HCT116 (cell line): ENCODE measurements around the gene CHCHD10. TPM values are rescaled to one million over a fixed set of nuclear protein-coding genes. Genes with fewer than 3 reads are reported as not detected.

Source experiments
- ATAC-seq: fragments of 200-7000 bp; cut with Tn5 transposase; 2 replicates; pipeline ENCODE4 v1.9.1; 2020; ENCODE audit warnings: mild to moderate bottlenecking, moderate library complexity
- BruUV-seq: library from RNA; stranded (reverse); fragments of 400-500 nt; replicated peaks from 2 replicates; lab custom pipeline; 2021; lab: Mats Ljungman, UMichigan
- CTCF ChIA-PET: fragments of 300-600 bp; sonication (Branson Sonifier 250); formaldehyde crosslinking; loops from one replicate; lab custom pipeline; 2021; ENCODE audit warnings: antibody characterized with exemption; lab: Charles Lee
- POLR2A ChIA-PET: fragments of 300-600, 350-600 bp; sonication (Branson Sonifier 250); formaldehyde crosslinking; loops from one replicate; lab custom pipeline; 2021; ENCODE audit warnings: antibody characterized with exemption; lab: Charles Lee
- RAD21 ChIA-PET, 2 experiments: fragments of 300-600 bp; sonication (Branson Sonifier 250); formaldehyde crosslinking; loops; one replicate each; lab custom pipeline; 2023; ENCODE audit warnings: low total read pairs in 2 of 2; ENCODE audit not compliant: uncharacterized antibody in 2 of 2, unreplicated experiment in 2 of 2, low non-redundant PET in 1 of 2; lab: Charles Lee
- DNase-seq: peaks from one replicate; pipeline ENCODE4 v3.0.0-alpha.2; 2010; ENCODE audit warnings: low read depth, low spot score
- H2AFZ ChIP-seq: fragments of 200-600 bp; shearing (Covaris generic), sonication (generic); 2 replicates; pipeline ENCODE4 v1.6.1; 2017; ENCODE audit warnings: low read depth, mixed run types, mixed read lengths, antibody characterized with exemption, low read length; ENCODE audit not compliant: poor library complexity, severe bottlenecking
- H3K27ac ChIP-seq: 2 replicates; pipeline ENCODE4 v1.5.1; 2012; ENCODE audit warnings: low read depth, low read length
- H3K27me3 ChIP-seq: fragments of 200-600 bp; sonication (generic); 2 replicates; pipeline ENCODE4 v1.6.1; 2016; ENCODE audit warnings: mixed run types, low read length, mixed read lengths; ENCODE audit not compliant: insufficient read depth
- H3K36me3 ChIP-seq, 2 experiments: fragments of 200-500 bp in 1 of 2; fragments of 200-600 bp in 1 of 2; sonication (Bioruptor generic) in 1 of 2; sonication (generic) in 1 of 2; 2 replicates each; pipeline versions ENCODE4 v1.5.1 to v1.6.1; 2014 to 2016; ENCODE audit warnings: low read length in 2 of 2, inconsistent platforms in 1 of 2, mixed read lengths in 1 of 2, mixed run types in 1 of 2; ENCODE audit not compliant: insufficient read depth in 2 of 2, control insufficient read depth in 1 of 2
- H3K4me1 ChIP-seq, 2 experiments: fragments of 200-600 bp in 1 of 2; sonication (generic) in 1 of 2; 2 replicates each; pipeline versions ENCODE4 v1.5.1 to v1.6.1; 2012 to 2017; ENCODE audit warnings: low read length in 2 of 2, inconsistent platforms in 1 of 2, mild to moderate bottlenecking in 1 of 2, mixed read lengths in 1 of 2, mixed run types in 1 of 2, moderate library complexity in 1 of 2; ENCODE audit not compliant: insufficient read depth in 2 of 2, control insufficient read depth in 1 of 2
- H3K4me2 ChIP-seq: fragments of 200-600 bp; sonication (generic); 2 replicates; pipeline ENCODE4 v1.6.1; 2017; ENCODE audit warnings: mixed run types, low read length, mixed read lengths
- H3K4me3 ChIP-seq, 2 experiments: fragments of 200-600 bp in 1 of 2; sonication (generic) in 1 of 2; replicated peaks in 1 of 2; 2 replicates each; pipeline ENCODE4 v1.5.1; 2011 to 2016; ENCODE audit warnings: low read length in 2 of 2, control low read depth in 1 of 2, low read depth in 1 of 2, mild to moderate bottlenecking in 1 of 2, mixed read lengths in 1 of 2, mixed run types in 1 of 2
- H3K79me2 ChIP-seq: fragments of 200-600 bp; sonication (generic); 2 replicates; pipeline ENCODE4 v1.6.1; 2017; ENCODE audit warnings: mild to moderate bottlenecking, mixed run types, low read length, moderate library complexity, mixed read lengths; ENCODE audit not compliant: insufficient read depth
- H3K9ac ChIP-seq: fragments of 200-600 bp; sonication (generic); 2 replicates; pipeline ENCODE4 v1.6.1; 2016; ENCODE audit warnings: low read length, mixed read lengths
- H3K9me2 ChIP-seq: fragments of 200-600 bp; sonication (generic), shearing (Covaris generic); 2 replicates; pipeline ENCODE4 v1.6.1; 2017; ENCODE audit warnings: mixed run types, mild to moderate bottlenecking, moderate library complexity; ENCODE audit not compliant: insufficient read depth
- H3K9me3 ChIP-seq, 2 experiments: fragments of 200-500 bp in 1 of 2; fragments of 200-600 bp in 1 of 2; sonication (Bioruptor generic) in 1 of 2; sonication (generic) in 1 of 2; 2 replicates each; pipeline ENCODE4 v1.6.1; 2014 to 2017; ENCODE audit warnings: low read length in 2 of 2, mixed read lengths in 2 of 2, inconsistent platforms in 1 of 2, low read depth in 1 of 2, mild to moderate bottlenecking in 1 of 2, mixed run types in 1 of 2, moderate library complexity in 1 of 2; ENCODE audit not compliant: control insufficient read depth in 1 of 2, insufficient read depth in 1 of 2
- H4K20me1 ChIP-seq: fragments of 200-600 bp; sonication (generic), shearing (Covaris generic); 2 replicates; pipeline ENCODE4 v1.6.1; 2017; ENCODE audit warnings: mixed run types, mild to moderate bottlenecking, moderate library complexity; ENCODE audit not compliant: insufficient read depth
- ATF3 ChIP-seq: IDR thresholded peaks from 2 replicates; pipeline ENCODE4 v1.6.1; 2012
- CBX3 ChIP-seq: IDR thresholded peaks from 2 replicates; pipeline ENCODE4 v1.6.1; 2012; ENCODE audit warnings: low read depth
- EZH2 ChIP-seq: fragments of 200-600 bp; sonication (generic); IDR thresholded peaks from 2 replicates; pipeline ENCODE4 v1.6.1; 2017; ENCODE audit warnings: antibody characterized with exemption, mixed run types
- FOSL1 ChIP-seq: IDR thresholded peaks from 2 replicates; pipeline ENCODE4 v1.6.1; 2012; ENCODE audit warnings: low read depth
- JUND ChIP-seq: IDR thresholded peaks from 2 replicates; pipeline ENCODE4 v1.6.1; 2012
- POLR2A ChIP-seq: IDR thresholded peaks from 2 replicates; pipeline ENCODE4 v1.7.0; 2011; ENCODE audit warnings: borderline replicate concordance; ENCODE audit not compliant: insufficient read depth, insufficient read length; ENCODE audit errors: extremely low read depth
- POLR2AphosphoS5 ChIP-seq: IDR thresholded peaks from 2 replicates; pipeline ENCODE4 v1.6.1; 2011; ENCODE audit warnings: mild to moderate bottlenecking, low read depth, low read length, moderate library complexity
- RAD21 ChIP-seq: IDR thresholded peaks from 2 replicates; pipeline ENCODE4 v1.6.1; 2012; ENCODE audit warnings: low read depth, mild to moderate bottlenecking
- REST ChIP-seq: IDR thresholded peaks from 2 replicates; pipeline ENCODE4 v1.6.1; 2012; ENCODE audit warnings: low read depth
- SP1 ChIP-seq: IDR thresholded peaks from 2 replicates; pipeline ENCODE4 v1.6.1; 2012; ENCODE audit warnings: low read depth
- SRF ChIP-seq: IDR thresholded peaks from 2 replicates; pipeline ENCODE4 v1.6.1; 2012; ENCODE audit warnings: low read depth
- YY1 ChIP-seq: IDR thresholded peaks from 2 replicates; pipeline ENCODE4 v1.6.1; 2011; ENCODE audit warnings: low read length, low read depth, moderate library complexity, mild to moderate bottlenecking; ENCODE audit not compliant: insufficient replicate concordance; ENCODE audit errors: extremely low read depth
- ZFX ChIP-seq: fragments of 450-650 bp; IDR thresholded peaks from 2 replicates; pipeline ENCODE4 v1.6.1; 2017
- ZNF274 ChIP-seq: fragments of 200-500 bp; sonication (Bioruptor generic); IDR thresholded peaks from 2 replicates; pipeline ENCODE4 v1.6.1; 2014; ENCODE audit warnings: mild to moderate bottlenecking, low read depth, low read length, inconsistent platforms
- intact Hi-C: fragments of 100-400 bp; cut with micrococcal nuclease; formaldehyde crosslinking; loops from 2 replicates; pipeline ENCODE4 v1.10.0; 2022
- total RNA-seq: library from RNA; stranded (reverse); gene quantifications from one replicate; pipeline ENCODE4 v1.2.1, GENCODE V29; 2021; ENCODE audit not compliant: unreplicated experiment

CHCHD10 gene
- total RNA-seq, 1 experiment from 2014 or later: 279 TPM

- peak overlapping the region; percentile 39; the same call in 1 of the 2 replicates for H3K27ac ChIP-seq
- intact Hi-C loops: no loop called here
- TF ChIP-seq JUND (no peak), POLR2AphosphoS5 (no peak), REST (no peak), POLR2A (no peak), ZFX (no peak), ATF3 (no peak), RAD21 (no peak), EZH2 (no peak), YY1 (no peak), CBX3 (no peak), SRF (no peak), ZNF274 (no peak), SP1 (no peak), FOSL1 (no peak)
- TF ChIP-seq, all 23 proteins: peak for 0
- ChIA-PET RAD21 (no interaction called here), CTCF (no interaction called here), POLR2A (interaction anchor here (0.9 kb wide), 1 partner anchor 11 kb away, joined by 3 read pairs; no protein-coding TSS in a partner anchor)
- Histone ChIP-seq H3K36me3 (no peaks in the 10 kb centered on the region), H3K4me2 (peak overlapping the region; percentile 54), H3K27me3 (no peaks in the 10 kb centered on the region), H3K4me1 (peaks cover 17 to 39% of the 10 kb centered on the region in 2 experiments), H3K9me2 (no peaks in the 10 kb centered on the region), H2AFZ (no peak overlapping the region), H3K9me3 (no peaks in the 10 kb centered on the region), H3K9ac (no peak overlapping the region), H4K20me1 (no peaks in the 10 kb centered on the region), H3K79me2 (no peaks in the 10 kb centered on the region), H3K4me3 (no peak overlapping the region)
- no peak for DNase-seq
- ATAC-seq: no peak
- no TSS peak for BruUV-seq
These were observed 14.5 kb upstream of the CHCHD10 start for GRCh38 chr22:23782252-23782651.
